ENCODE measurements around the gene RNF43.

DNA sequence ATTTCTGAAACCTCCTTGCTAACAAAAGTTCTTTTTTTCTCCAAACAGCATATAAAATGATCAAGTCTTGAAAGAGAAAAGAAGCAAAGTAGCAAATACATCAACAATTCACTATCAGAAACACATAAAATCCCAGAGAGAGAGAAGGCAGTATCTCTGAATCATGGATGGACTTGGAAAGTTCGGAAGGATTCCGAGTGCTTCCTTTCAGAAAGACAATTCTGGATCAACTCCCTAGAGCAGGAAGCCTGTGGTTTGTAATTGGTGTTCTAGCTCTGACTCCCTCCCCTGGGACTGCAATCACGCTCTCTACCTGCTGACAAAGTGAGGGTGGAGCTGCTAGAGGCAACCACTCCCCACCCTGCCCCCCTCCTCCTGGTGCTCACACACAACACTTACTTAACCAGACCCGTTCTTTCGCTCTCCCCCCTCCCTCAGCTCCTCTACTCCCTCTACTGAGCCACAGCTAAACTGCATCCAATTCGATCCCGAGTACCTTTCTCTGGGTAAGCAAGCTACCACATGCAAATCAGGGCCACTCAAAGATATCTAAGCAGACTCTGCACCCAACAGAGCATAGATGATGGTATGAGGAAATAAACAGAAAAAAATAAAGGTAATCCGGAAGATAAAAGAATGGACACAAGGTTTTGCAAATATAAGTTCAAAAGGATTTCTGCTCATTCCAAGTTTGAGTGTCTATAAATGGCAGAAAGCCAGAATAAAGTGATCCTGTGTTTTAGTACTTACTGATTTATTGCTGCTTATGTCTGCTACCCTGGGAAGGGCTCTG lies at the start of gene RNF43:
- TF ChIP-seq, protein P1, sequence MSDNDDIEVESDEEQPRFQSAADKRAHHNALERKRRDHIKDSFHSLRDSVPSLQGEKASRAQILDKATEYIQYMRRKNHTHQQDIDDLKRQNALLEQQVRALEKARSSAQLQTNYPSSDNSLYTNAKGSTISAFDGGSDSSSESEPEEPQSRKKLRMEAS (IDR thresholded peaks at IDR 0.05): peak; percentile 87
- peak; percentile 11 for TF ChIP-seq YY1 (IDR thresholded peaks at IDR 0.05; ENCODE audit: extremely low read depth, insufficient replicate concordance, low read depth, low read length)
- TF ChIP-seq JUND (IDR thresholded peaks at IDR 0.05): peak; percentile 62
- TF ChIP-seq, protein P2, sequence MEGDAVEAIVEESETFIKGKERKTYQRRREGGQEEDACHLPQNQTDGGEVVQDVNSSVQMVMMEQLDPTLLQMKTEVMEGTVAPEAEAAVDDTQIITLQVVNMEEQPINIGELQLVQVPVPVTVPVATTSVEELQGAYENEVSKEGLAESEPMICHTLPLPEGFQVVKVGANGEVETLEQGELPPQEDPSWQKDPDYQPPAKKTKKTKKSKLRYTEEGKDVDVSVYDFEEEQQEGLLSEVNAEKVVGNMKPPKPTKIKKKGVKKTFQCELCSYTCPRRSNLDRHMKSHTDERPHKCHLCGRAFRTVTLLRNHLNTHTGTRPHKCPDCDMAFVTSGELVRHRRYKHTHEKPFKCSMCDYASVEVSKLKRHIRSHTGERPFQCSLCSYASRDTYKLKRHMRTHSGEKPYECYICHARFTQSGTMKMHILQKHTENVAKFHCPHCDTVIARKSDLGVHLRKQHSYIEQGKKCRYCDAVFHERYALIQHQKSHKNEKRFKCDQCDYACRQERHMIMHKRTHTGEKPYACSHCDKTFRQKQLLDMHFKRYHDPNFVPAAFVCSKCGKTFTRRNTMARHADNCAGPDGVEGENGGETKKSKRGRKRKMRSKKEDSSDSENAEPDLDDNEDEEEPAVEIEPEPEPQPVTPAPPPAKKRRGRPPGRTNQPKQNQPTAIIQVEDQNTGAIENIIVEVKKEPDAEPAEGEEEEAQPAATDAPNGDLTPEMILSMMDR (IDR thresholded peaks at IDR 0.05 in 2 of 3, conservative IDR thresholded peaks at IDR 0.05 in 1 of 3; ENCODE audit: borderline replicate concordance in 1 of 3, insufficient read depth in 1 of 3, low read depth in 2 of 3, low read length in 2 of 3): peak; percentile 70 to 92 (median 89); a peak in 5 of 6 replicates
- TF ChIP-seq SP1 (IDR thresholded peaks at IDR 0.05; ENCODE audit: low read depth): peak; percentile 95
- TF ChIP-seq POLR2A (IDR thresholded peaks at IDR 0.05; ENCODE audit: borderline replicate concordance, extremely low read depth, insufficient read depth, insufficient read length): no peak
